OCI-M1 (cell line): ENCODE measurements around the gene GID8.
"Not testable (repeated sequence)": the region's sequence is repeated elsewhere in the genome, so short reads cannot be mapped to it uniquely, and the experiment has no call there.

Experiments
- DNase-seq: peaks from one replicate; lab custom pipeline; 2025; lab: John Stamatoyannopoulos, UW

GID8 gene

GRCh38 chr20:62922451-62922921 lies 15.5 kb upstream of the GID8 start:
- no peak for DNase-seq

GRCh38 chr20:62923059-62923668 lies 14.8 kb upstream of the GID8 start:
- DNase-seq, result not testable (repeated sequence)

- DNase-seq, result no peak
Observed at GRCh38 chr20:62923669-62924441, 14.1 kb upstream of the GID8 start.

GRCh38 chr20:62924442-62925075 lies 13.4 kb upstream of the GID8 start:
- DNase-seq, result peak; percentile 77

GRCh38 chr20:62925076-62925419 lies 12.9 kb upstream of the GID8 start:
- peak; percentile 61 for DNase-seq

GRCh38 chr20:62925420-62926228 lies 12.3 kb upstream of the GID8 start:
- peak; percentile 61 for DNase-seq

GRCh38 chr20:62926229-62927127 lies 11.5 kb upstream of the GID8 start, which contains the start of gene DIDO1:
Gene DIDO1 (minus strand): TSS chr20:62926505.
- peak; percentile 94 for DNase-seq

- DNase-seq, result peak; percentile 24
Observed at GRCh38 chr20:62927128-62927705, 10.7 kb upstream of the GID8 start.

GRCh38 chr20:62928246-62928939 lies 9.6 kb upstream of the GID8 start:
- no peak for DNase-seq

- DNase-seq, result peak; percentile 37
Observed at GRCh38 chr20:62929051-62929538, 8.9 kb upstream of the GID8 start.

GRCh38 chr20:62931464-62931863 lies 6.5 kb upstream of the GID8 start:
- DNase-seq, result no peak

- no peak for DNase-seq
Observed at GRCh38 chr20:62933966-62934365, 4.0 kb upstream of the GID8 start.

GRCh38 chr20:62935204-62935967 lies 2.6 kb upstream of the GID8 start:
- DNase-seq, result no peak

- no peak for DNase-seq
Observed at GRCh38 chr20:62935968-62936585, 1.9 kb upstream of the GID8 start.

GRCh38 chr20:62937268-62938104 lies 461 bp upstream of the GID8 start:
- peak; percentile 97 for DNase-seq

GRCh38 chr20:62940875-62941274 lies 2.9 kb downstream of the GID8 start:
- no peak for DNase-seq

GRCh38 chr20:62941792-62942191 lies 3.8 kb downstream of the GID8 start:
- DNase-seq, result no peak

GRCh38 chr20:62942456-62942855 lies 4.5 kb downstream of the GID8 start:
- DNase-seq, result no peak
